ENCODE results near the gene C11orf98.

DNA sequence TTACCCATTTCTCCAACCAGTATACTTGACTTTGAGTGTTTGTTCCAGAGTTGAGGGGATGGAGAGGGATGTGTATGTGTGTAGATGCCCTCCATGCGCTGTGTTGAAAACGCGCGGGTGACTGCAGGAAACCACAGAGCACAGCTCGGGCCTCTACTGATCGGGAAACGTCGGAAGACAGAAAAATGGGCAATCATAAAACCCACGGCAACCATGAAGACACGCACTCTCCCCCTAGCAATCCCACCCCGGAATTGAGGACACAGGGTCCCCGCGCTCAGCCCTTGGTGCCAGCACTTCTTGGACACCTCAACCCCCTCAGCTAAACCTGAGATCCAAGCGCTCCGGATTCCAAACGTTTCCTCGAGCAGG, 6.2 kb upstream of the C11orf98 start:
- TF ChIP-seq, protein P1, sequence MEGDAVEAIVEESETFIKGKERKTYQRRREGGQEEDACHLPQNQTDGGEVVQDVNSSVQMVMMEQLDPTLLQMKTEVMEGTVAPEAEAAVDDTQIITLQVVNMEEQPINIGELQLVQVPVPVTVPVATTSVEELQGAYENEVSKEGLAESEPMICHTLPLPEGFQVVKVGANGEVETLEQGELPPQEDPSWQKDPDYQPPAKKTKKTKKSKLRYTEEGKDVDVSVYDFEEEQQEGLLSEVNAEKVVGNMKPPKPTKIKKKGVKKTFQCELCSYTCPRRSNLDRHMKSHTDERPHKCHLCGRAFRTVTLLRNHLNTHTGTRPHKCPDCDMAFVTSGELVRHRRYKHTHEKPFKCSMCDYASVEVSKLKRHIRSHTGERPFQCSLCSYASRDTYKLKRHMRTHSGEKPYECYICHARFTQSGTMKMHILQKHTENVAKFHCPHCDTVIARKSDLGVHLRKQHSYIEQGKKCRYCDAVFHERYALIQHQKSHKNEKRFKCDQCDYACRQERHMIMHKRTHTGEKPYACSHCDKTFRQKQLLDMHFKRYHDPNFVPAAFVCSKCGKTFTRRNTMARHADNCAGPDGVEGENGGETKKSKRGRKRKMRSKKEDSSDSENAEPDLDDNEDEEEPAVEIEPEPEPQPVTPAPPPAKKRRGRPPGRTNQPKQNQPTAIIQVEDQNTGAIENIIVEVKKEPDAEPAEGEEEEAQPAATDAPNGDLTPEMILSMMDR (IDR thresholded peaks at IDR 0.05): no peak
- TF ChIP-seq POLR2A (IDR thresholded peaks at IDR 0.05): no peak
